Activated CD8-positive, alpha-beta memory T cell treated with anti-CD3 and anti-CD28 coated beads for 24 hours (primary cell): ENCODE measurements around the gene PSME3IP1.

Experiments
- DNase-seq: peaks from one replicate; pipeline ENCODE4 v3.0.0-alpha.2; 2020

The PSME3IP1 gene

DNA sequence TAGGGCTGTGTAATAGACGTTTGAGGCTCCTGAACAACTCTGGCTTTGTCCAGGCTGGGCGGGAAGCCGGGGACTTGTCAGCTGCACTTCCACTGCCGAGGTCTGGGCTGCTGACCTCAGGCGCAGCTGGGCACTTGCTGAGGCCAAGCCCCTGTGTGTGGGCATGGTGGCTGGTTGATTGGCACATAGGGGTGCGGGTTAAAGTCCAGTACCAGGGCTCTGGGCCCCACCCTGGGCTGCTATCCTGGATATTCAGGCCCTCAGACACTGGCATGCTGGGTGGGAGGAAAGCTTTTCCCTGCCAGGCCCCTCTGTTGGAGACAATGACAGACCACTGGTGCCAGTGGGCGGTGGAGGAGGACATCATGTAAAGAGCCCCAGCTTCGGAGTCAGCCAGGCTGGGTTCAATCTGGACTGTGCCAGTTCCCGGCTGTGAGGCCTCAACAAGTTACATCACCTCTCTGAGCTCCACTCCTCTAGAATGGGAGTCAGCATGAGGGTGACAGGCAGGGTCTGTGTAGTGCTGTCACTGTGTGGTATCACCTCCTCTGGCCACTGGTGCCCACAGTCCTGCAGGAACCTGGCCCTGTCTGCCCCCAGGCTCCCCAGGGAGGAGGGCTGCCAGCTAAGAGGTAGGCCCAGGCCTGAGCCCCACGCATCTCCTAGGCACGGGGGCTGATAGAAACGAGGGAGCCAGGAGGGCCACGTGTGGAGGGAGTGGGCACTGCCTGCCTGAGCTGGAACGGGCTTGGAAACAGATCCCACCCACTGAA, 42.5 kb downstream of the PSME3IP1 start:
- no peak for DNase-seq

DNA sequence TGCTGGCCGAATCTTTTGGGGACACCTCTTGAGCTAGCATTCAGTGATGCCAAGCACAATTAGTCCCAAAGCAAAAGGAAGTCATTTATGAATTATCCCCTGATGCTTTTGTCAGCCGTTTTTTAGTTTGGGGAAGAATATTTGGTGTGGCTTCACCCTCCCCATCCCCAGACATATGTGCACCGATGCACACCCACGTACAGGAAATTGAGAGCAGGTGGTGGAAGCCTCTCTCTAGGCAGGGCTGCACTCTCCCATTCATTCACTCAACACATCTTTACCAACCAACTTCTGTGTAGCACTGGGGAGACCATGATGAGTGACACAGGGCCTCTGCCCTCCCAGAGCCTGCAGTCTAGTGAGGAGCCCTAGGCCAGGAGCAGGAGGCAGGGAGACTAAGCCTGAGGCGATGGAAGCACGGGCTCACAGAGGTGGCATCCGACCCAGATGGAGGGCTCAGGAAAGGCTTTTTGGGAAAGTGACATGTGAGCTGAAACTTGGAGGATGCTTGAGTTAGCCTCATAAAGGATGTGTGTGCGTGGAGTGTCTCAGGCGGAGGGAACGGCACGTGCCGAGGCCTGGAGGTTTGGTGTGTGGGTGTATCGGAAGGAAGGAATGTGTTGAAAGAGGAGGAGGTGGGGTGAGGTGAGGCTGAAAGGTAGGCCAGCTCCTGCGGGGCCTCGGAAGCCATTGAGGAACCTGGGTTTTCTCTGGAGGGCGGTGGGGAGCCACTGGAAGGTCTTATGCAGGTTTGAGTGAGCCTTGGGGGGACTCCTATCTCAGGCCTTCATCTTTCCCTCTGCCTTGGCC, 43.8 kb downstream of the PSME3IP1 start:
- peak; percentile 70 for DNase-seq

DNA sequence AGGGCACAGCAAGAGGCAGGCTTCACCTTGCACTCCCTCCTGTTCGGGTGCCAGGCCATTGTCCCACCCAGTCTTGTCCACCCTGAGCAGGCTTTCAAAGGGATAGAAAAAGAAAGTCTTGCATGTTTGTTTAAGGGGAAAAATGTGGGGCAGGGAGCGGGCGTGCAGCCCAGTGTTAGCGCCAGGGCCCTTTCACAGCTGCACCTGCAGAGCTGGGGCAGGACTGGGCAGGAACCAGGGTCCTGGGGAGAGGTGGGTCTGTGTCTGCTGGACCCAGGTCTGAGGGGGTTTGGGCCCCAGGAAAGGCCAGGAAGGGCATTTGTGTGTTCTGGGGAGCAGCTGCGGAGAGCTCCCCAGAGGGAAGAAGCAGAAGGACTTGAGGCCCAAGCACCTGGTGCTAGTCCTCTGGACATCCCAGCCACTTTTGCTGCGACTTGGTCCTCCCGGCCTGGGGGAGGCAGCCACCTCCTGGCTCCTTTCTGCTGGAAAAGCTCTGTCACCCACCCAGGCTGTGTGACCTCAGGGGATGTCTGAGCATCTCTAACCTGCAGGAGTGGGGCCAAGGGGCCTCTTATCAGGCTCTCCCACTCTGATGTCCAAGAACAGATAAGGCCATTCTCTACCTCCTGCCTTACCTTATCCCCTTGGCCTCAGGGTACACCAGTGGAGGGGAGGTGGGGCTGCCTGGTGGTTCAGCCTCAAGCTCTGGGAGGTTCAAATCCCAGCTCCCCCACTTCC, 44.7 kb downstream of the PSME3IP1 start:
- no peak for DNase-seq

DNA sequence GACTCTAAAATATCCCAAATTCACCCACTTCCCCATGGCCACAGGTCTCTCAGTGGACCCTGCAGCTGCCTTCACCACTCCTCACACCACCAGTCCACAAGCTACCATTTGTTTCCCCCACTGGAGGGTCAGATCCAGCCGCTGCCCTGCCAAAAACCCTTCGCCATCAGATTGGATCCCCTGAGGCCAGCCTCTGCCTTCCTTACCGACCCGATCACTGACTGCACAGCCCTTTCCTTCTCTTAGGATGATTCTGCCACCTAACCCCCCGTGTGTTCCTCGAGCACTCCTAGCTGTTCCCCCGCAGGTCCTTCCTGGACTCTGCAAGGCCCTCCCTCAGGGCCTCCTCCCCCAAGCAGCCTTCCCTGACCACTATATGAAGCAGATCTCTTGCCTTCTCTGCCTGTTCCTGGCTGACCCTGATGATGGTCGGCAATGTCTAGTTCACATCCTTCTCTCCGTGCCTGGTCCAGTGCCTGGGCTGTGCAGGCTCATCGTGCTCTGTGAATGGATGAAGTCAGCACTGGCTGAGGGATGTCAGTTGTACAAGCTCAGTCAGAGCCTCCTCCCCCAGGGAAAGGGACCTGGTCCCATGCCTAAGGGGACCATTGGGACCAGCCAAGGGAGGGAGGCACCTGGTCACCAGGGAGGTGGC, 47.4 kb downstream of the PSME3IP1 start:
- no peak for DNase-seq

DNA sequence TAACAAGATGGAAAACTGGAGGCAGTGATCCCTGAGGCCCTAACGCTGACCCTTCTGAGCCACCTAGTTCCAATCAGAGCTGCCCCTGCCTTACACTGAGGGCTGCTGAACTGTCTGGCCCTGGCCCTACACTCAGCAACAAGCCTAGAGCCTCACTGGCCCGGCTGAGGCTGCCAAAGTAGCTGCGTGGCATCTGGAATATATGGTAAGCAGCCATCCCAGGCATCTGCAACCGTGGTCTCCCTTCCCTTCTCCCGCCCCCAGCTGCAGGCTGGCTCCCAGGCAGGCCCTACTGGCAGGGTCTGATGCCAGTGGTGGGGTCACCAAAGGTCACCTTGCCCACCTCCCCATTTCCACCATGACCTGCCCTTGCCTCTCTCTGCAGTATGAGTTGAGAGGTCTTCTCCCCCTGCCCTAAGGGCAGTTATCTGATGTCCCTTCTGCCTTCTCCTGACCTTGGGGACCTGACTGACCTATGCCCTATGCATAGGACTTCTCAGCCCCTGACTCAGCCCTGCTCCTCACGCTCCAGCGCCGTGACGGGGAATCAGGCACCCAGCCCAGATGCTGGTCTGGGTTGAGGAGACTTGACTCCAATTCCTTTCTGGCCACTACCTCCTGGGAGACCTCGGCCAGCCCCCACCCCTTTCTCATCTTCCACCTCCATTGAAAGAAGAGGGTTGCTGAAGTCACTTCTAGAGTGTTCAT, 48.1 kb downstream of the PSME3IP1 start:
- no peak for DNase-seq

DNA sequence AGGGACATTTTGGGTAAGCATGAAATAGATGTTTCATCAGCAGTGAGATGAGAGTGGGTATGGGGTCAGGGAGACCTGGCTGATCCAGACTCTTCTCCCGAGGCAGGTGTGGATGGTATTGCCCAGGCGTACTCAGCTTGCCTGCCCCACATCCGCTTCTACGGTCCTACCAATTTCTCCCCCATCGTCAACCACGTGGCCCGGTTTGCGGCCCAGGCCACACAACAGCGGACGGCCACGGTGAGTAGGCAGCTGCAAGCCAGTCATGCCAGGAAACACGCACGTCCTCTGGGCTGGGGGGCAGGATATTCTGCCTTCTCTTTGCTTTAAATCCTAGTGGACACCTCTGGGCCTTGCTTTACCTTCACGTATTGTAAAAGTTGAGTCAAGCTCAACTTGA, 48.8 kb downstream of the PSME3IP1 start:
- DNase-seq, result no peak

DNA sequence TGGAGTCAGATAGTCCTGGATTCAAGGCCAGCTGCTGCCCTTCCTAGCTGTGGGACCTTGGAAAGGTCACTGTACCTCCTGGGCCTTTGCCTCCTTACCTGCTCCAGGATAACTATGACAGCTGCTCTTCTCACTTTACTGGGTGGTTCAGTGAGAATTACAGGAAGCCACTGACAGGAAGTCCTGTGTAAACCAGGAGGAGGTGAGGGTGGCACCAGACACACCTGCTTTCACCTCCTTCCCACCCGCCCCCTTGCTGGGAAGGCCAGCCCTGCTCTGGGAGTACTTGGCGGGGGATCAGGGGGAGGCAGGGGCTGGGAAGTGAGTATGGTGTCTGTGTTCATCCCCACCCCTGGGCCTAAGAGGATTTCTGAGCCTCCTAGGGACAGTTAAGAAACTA, 50.9 kb downstream of the PSME3IP1 start:
- peak; percentile 76 for DNase-seq

DNA sequence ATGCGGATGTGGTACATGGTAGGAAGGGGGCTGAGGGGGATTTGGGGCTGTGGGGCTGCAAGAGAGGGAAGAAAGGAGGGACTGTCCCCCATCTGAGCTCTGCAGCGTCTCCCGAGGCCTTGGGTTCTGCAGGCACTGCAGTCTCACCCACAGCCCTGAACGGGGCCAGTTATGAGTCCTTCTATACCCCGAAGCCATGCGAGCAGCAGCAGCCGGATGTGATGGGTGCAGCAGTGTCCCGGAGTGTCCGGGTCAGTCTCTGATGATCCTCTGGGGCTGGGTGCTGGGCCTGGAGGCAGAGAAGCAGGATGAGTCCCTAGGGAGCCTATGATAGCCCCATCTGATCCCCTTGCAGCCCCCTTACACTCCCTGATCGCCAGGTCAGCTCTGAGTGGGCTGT, 52.0 kb downstream of the PSME3IP1 start:
- DNase-seq, result peak; percentile 65

DNA sequence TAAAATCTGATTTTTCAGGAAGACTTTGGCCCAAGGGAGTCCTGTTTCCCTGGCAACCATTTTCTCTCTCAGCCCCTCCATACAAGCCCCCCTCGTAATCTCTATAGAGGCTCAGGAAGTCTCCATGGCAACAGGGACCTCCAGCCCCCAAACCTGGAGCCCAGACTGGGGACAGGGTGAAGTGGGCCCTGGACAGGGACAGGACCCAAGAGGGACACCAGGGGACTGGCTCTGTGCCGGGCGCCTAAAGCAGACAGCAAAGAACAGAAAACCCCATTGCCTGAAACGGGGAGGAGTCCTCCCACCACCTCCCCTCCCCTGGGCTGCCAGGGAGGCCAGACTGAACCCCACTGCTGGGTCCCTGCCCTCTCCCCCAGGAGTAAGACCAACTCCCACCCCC, 52.8 kb downstream of the PSME3IP1 start:
- DNase-seq, result no peak

DNA sequence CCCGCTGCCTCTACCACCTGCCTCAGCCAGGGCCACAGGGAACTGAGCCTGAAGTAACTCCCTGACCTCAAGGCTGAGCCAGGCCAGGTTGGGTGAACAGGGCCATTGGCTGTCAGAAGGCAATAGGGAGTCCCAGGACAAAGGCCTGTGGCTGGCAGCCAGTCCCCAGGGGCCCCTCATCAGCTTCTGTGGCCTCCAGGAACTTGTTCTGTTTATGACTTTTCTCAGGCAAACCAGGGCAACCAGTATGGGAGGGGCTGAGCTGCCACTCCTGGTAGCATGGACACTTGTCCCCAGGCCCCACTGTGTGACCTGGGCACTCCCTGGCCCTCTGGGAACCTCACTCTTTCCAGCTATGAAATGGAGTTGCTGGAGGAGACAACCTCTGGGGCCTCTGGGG, 53.4 kb downstream of the PSME3IP1 start:
- no peak for DNase-seq

DNA sequence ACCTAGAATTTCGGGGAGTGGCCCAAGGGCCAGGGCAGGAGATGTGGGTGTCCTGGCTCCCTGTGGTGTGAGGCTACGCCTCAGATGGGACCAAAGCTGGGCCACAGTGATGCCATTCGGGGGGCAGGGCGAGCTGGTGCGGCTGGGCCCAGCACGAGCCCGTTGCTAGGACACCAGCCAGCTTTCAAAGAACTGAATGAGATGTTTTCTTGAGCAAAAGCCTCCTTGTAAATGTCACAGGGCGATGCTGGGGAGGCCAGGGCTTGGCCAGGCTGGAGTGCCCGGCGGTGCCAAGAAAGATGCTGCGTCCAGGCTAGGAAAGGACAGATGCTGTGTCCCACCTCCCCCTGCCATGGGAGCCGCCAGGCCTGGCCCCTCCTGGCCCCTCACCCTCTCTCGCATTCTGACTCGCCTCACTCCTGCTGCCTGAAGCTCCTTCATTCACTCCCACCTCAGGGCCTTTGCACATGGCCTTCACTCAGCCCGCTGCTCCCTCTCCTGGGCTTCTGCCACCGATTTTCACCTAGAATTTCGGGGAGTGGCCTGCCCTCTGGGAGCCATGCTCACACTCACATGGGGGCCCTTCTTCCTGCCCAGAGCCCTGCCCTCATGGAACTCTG, 54.4 kb downstream of the PSME3IP1 start:
- no peak for DNase-seq

DNA sequence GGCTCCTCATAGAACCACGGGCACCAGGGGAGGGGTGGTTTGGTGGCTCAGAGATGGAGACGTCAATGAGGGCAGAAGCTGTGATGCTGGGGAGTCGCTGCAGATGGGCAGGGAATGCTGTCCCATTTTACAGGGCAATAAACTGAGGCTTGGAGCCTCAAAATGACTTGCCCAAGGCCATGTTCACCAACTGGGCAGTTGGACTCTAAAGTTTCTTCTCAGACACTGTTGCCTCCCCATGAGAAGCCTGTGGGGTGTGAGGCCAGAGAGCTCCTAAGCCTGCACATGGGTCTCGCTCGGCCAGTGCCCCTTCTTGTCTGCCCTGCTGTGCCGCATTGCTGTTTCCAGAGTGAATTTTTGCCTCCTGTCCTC, 54.9 kb downstream of the PSME3IP1 start:
- no peak for DNase-seq

DNA sequence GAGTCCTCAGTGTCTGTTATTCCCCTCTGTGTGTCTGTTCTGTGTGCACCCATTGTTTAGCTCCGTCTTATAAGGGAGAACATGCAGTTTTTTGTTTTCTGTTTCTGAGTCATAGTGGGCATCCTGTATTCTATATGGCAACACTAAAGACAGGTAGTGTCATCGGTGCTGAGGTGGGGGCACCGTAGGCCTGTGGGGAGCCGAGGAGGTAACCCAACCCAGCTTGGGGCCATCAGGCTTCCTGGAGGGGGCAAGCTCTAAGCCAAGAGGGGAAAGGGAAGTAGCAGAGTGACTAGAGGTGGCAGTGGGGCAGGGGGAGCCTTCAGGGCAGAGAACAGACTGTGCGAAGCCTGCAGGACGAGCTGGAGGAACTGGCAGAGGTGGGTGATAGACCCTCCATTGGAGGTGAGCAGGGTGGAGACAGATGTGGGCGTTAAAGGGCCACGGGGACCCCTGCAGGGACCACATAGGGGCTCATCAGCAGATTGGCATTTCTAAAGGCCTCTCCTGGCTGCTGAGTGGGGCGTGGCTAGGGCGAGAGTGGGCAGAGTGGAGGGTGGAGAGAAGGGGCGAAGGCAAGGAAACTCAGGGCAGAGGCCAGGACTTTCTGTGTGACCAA, 57.0 kb downstream of the PSME3IP1 start:
- peak; percentile 77 for DNase-seq

DNA sequence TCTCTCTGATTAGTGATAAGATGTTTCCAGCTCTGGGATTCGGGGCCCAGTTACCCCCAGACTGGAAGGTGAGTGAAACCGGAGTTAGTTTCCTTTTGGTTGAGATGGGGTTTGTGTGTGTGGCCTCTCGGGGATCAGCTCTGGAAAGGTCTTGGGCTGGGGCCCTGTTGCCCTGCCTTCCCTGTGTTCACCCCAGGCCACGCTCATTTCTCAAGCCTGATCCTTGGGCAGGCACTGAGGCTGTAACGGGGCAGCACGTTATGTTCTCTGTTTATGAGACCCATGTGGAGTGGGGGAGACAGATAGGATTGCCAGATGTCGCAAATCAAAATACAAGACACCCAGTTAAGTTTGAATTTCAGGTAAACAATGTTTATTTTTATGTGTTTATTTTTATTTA, 58.0 kb downstream of the PSME3IP1 start:
- no peak for DNase-seq

DNA sequence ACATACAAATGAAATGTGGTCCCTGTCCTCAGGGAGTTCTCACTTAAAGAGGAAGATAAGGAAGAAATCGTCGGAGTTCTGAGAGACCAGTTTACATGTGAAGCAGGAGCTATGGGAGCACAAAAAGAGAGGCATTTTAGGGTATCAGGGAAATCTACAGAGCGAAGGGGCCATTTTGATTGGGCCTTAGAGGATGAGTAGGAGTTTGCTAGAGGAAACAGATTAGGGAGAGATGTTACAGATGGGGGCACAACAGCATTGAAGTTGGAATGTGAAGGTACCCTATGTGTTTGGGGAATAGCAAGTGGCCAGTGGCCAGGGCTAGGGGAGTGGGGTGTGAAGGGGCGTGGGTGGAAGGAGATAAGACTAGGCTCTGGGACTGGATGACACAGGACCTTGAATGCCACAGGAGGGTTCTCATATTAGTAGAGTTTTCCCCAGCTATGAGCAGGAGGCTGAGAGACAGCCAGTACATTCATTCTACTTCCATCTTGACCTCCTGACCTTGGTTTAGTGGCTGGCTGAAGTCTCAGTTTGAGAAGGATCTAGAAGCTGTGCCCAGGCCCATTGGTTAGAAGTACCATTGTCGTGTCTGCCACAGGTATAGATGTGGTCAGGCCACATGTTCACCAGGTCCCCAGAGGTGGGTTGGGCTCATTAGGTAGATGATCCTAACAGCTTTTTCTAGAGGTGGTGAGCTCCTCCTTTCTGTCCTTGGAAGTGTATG, 58.6 kb downstream of the PSME3IP1 start:
- no peak for DNase-seq

DNA sequence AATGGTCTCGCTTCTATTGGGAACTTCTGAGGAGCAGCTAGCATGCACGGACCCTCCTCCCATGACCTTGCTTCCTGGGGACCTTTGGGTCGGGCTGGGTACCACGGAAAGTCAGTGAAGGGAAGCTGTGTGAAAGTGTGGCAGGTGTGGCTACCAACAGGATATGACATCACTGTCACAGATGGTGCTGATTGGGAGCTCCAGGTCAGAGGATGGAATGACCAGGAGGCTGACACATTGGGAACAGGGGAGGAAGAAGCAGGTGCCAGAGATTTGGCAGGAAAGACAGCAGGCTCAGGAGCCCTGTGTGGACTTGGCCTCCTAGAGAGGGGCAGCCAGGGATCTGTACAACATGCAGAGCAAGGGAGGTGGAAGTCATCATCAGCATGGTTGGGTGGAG, 59.4 kb downstream of the PSME3IP1 start:
- DNase-seq, result peak; percentile 62

DNA sequence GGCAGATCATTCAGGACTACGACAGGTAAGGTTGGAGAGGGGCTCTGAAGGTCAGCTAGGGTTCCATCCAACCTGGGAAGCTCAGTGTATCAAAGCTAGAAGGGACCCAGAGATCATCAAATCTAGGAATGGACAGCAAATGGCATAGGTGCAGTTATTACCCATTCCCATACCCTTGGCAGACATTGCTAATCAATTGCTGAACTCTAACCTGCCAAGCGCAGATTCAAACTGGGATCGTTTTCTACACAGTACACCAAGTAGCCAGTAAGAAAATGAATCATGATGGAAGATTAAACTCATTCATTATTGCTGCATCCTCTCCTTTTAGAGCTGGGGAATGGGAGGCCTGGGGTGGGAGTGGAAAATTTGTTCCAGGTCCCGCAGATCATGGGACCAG, 59.9 kb downstream of the PSME3IP1 start:
- DNase-seq, result no peak

DNA sequence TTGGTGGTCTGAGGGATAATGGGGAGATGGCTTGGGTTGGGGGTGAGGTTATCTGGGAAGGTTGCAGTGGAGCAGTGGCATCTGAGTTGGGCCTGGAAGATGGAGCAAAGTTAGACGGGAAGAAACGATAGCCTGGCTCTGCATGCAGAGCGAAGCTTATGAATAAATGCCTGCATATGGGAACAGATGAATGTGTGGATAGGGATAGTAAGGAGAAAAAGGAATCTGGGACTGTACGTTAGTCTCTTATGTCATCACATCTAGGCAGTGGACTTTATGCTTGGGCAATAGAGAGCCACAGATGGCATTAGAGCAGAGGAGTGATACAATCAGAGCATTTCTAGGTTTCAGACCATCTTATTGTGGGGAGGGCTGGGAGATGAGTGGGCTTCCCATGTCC, 60.5 kb downstream of the PSME3IP1 start:
- no peak for DNase-seq

DNA sequence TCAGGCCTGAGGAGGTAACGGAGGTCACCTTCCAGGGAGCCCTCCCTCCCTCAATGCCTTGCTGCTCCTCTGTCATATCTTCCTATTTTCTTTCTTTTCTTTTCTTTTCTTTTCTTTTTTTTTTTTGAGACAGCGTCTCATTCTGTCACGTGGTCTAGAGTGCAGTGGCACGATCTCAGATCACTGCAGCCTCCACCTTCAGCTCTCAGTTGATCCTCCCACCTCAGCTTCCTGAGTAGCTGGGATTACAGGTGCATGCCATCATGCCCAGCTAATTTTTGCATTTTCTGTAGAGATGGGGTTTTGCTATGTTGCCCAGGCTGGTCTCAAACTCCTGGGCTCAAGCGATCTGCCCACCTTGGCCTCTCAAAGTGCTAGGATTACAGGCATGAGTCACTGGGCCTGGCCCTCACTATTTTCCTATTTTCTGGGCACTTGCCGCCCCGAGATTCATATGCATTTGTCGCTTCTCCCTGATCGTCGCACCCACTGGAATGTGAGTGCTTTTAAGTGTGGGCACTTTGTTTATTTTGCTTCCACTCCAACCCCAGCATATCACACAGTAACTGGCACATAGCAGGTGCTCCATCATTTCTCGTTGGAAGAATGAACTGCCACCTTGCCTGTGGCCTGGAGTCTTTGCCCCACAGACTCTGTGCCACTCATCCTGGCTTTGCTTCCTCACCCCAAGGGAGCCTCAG, 61.7 kb downstream of the PSME3IP1 start:
- DNase-seq, result no peak
